T-helper 9 cell (primary cell): Measurements from ENCODE around the gene LENG8.

Experiments
- DNase-seq: peaks from one replicate; pipeline ENCODE4 v3.0.0-alpha.2; 2020

The LENG8 gene

GRCh38 chr19:54424201-54424600 is 24.8 kb upstream of the LENG8 start:
- no peak for DNase-seq

- no peak for DNase-seq
Measured at GRCh38 chr19:54424660-54425381, 24.2 kb upstream of the LENG8 start.

- no peak for DNase-seq
Measured at GRCh38 chr19:54425382-54425723, 23.6 kb upstream of the LENG8 start.

GRCh38 chr19:54426291-54426931 is 22.6 kb upstream of the LENG8 start:
- no peak for DNase-seq

GRCh38 chr19:54427586-54427985 is 21.4 kb upstream of the LENG8 start:
- DNase-seq, result no peak

- DNase-seq, result no peak
Measured at GRCh38 chr19:54428323-54429175, 20.4 kb upstream of the LENG8 start.

- no peak for DNase-seq
Measured at GRCh38 chr19:54429176-54429495, 19.9 kb upstream of the LENG8 start.

- no peak for DNase-seq
Measured at GRCh38 chr19:54429545-54430227, 19.3 kb upstream of the LENG8 start.

- peak; percentile 39 for DNase-seq
Measured at GRCh38 chr19:54430306-54431254, 18.4 kb upstream of the LENG8 start.

- no peak for DNase-seq
Measured at GRCh38 chr19:54431255-54431838, 17.7 kb upstream of the LENG8 start.

- no peak for DNase-seq
Measured at GRCh38 chr19:54432144-54432738, 16.8 kb upstream of the LENG8 start.

GRCh38 chr19:54433697-54434096 is 15.3 kb upstream of the LENG8 start:
- no peak for DNase-seq

GRCh38 chr19:54434112-54434872 is 14.7 kb upstream of the LENG8 start:
- no peak for DNase-seq

GRCh38 chr19:54434873-54435214 is 14.2 kb upstream of the LENG8 start:
- no peak for DNase-seq

GRCh38 chr19:54435551-54436016 is 13.4 kb upstream of the LENG8 start:
- DNase-seq, result no peak

GRCh38 chr19:54436031-54436523 is 12.9 kb upstream of the LENG8 start:
- no peak for DNase-seq

- DNase-seq, result no peak
Measured at GRCh38 chr19:54436628-54437252, 12.3 kb upstream of the LENG8 start.

GRCh38 chr19:54439174-54439851 is 9.7 kb upstream of the LENG8 start:
- no peak for DNase-seq

GRCh38 chr19:54440641-54441040 is 8.4 kb upstream of the LENG8 start:
- DNase-seq, result no peak
